T-cell (primary cell): Measurements from ENCODE around the gene FRMD3. TPM values are rescaled to one million over a fixed set of nuclear protein-coding genes. Genes with fewer than 3 reads are reported as not detected.

Source experiments
- ATAC-seq, 4 experiments: fragments of 200-7000 bp in 3 of 4; fragments of 150-1000 bp in 1 of 4; cut with Tn5 transposase; replicated peaks in 1 of 4; 1 replicate in 3 of 4; 2 replicates in 1 of 4; pipeline ENCODE4 v1.10.0; 2021; ENCODE audit warnings: moderate library complexity in 3 of 4, mild to moderate bottlenecking in 2 of 4, moderate number of reproducible peaks in 1 of 4
- CTCF ChIA-PET, 2 donors: fragments of 300-600 bp; sonication (Branson Sonifier 250); formaldehyde crosslinking; loops; one replicate each; lab custom pipeline; 2022; ENCODE audit warnings: antibody characterized with exemption in 2 of 2; lab: Charles Lee
- POLR2A ChIA-PET, 2 donors: fragments of 300-600 bp; sonication (Branson Sonifier 250); formaldehyde crosslinking; loops; one replicate each; lab custom pipeline; 2022; ENCODE audit warnings: antibody characterized with exemption in 2 of 2; lab: Charles Lee
- DNase-seq, 35 experiments: peaks; one replicate each; pipeline versions ENCODE4 v3.0.0 to v3.0.0-alpha.2; 2013 to 2023
- H3K27ac ChIP-seq: one replicate; pipeline ENCODE4 v1.5.1; 2013; ENCODE audit warnings: low read length
- H3K27me3 ChIP-seq, 2 experiments: replicated peaks in 1 of 2; 1 replicate in 1 of 2; 2 replicates in 1 of 2; pipeline versions ENCODE4 v1.6.1 to v1.7.0; 2013; ENCODE audit warnings: low read length in 1 of 2, mixed read lengths in 1 of 2; ENCODE audit not compliant: control insufficient read depth in 2 of 2, insufficient read depth in 2 of 2; ENCODE audit errors: extremely low read depth in 1 of 2
- H3K36me3 ChIP-seq, 2 donors: 1 replicate in 1 of 2; 2 replicates in 1 of 2; pipeline versions ENCODE4 v1.6.1 to v1.7.0; 2013; ENCODE audit warnings: low read length in 1 of 2; ENCODE audit not compliant: control insufficient read depth in 2 of 2, insufficient read depth in 1 of 2; ENCODE audit errors: extremely low read depth in 1 of 2
- H3K4me1 ChIP-seq, 2 experiments: 1 replicate in 1 of 2; 2 replicates in 1 of 2; pipeline versions ENCODE4 v1.6.1 to v1.7.0; 2013; ENCODE audit warnings: low read length in 2 of 2, mixed read lengths in 1 of 2; ENCODE audit not compliant: insufficient read depth in 2 of 2, control insufficient read depth in 1 of 2; ENCODE audit errors: extremely low read depth in 1 of 2
- H3K4me3 ChIP-seq, 2 donors: 1 replicate in 1 of 2; 2 replicates in 1 of 2; pipeline versions ENCODE4 v1.5.1 to v1.7.0; 2013; ENCODE audit warnings: mild to moderate bottlenecking in 2 of 2, low read length in 1 of 2, moderate library complexity in 1 of 2; ENCODE audit not compliant: control insufficient read depth in 1 of 2; ENCODE audit errors: extremely low read depth in 1 of 2
- H3K9me3 ChIP-seq: 2 replicates; pipeline ENCODE4 v1.7.0; 2013
- H3K27ac Mint-ChIP-seq, 2 donors: one replicate each; pipeline ENCODE4 v1.8.0; 2020 to 2021; ENCODE audit warnings: mild to moderate bottlenecking in 2 of 2, mixed read lengths in 2 of 2
- H3K27me3 Mint-ChIP-seq, 2 donors: one replicate each; pipeline ENCODE4 v1.8.0; 2021 to 2022; ENCODE audit warnings: mixed read lengths in 2 of 2
- H3K36me3 Mint-ChIP-seq: one replicate; pipeline ENCODE4 v1.8.0; 2021; ENCODE audit warnings: mixed read lengths
- H3K4me1 Mint-ChIP-seq, 3 donors: one replicate each; pipeline ENCODE4 v1.8.0; 2020 to 2022; ENCODE audit warnings: mixed read lengths in 3 of 3, mild to moderate bottlenecking in 1 of 3
- H3K4me3 Mint-ChIP-seq, 3 donors: one replicate each; pipeline ENCODE4 v1.8.0; 2020 to 2022; ENCODE audit warnings: mild to moderate bottlenecking in 3 of 3, mixed read lengths in 3 of 3, moderate library complexity in 3 of 3
- H3K9me3 Mint-ChIP-seq, 3 donors: one replicate each; pipeline ENCODE4 v1.8.0; 2020 to 2022; ENCODE audit warnings: mixed read lengths in 3 of 3
- WGBS: methylation state at CpG from one replicate; pipeline ENCODE4 v1.1.5; 2013; ENCODE audit warnings: missing lambda C conversion rate; ENCODE audit not compliant: insufficient coverage; 5-methylcytosine and 5-hydroxymethylcytosine counted together
- total RNA-seq, 35 experiments: library from RNA in 6 of 35; stranded (reverse) in 6 of 35; fragments of 120-200 nt in 1 of 35; gene quantifications; one replicate each; pipeline versions ENCODE4 v1.2.1 to v1.2.4 and lab custom pipeline; 2013 to 2026

Gene FRMD3
- total RNA-seq, 5 donors from 2014 or later (not counting 1 experiment from before 2014, with no cell fraction given) = 0.35 to 1.2 (median 0.55) TPM

- H3K9me3 ChIP-seq = no peaks in the 10 kb centered on the region
- no peaks in the 10 kb centered on the region for H3K4me1 ChIP-seq
- H3K36me3 Mint-ChIP-seq = peaks cover 4% of the 10 kb centered on the region
- H3K4me3 Mint-ChIP-seq = no peak overlapping the region
- DNase-seq = no peak
- H3K27ac Mint-ChIP-seq = no peak overlapping the region
- H3K27me3 Mint-ChIP-seq = no peaks in the 10 kb centered on the region
- ChIA-PET POLR2A (no interaction called here), CTCF (no interaction called here)
- H3K9me3 Mint-ChIP-seq = no peaks in the 10 kb centered on the region
- H3K4me1 Mint-ChIP-seq = no peaks in the 10 kb centered on the region
- no peaks in the 10 kb centered on the region for H3K36me3 ChIP-seq
- H3K27ac ChIP-seq = no peak overlapping the region
- WGBS = 71% methylated on average over 2 of the region's 8 CpGs
- no peak overlapping the region for H3K4me3 ChIP-seq
- H3K27me3 ChIP-seq = peaks cover 0 to 3% of the 10 kb centered on the region in 2 experiments
- no peak for ATAC-seq
Measured at GRCh38 chr9:83304686-83305085, 233.5 kb downstream of the FRMD3 start.

DNA sequence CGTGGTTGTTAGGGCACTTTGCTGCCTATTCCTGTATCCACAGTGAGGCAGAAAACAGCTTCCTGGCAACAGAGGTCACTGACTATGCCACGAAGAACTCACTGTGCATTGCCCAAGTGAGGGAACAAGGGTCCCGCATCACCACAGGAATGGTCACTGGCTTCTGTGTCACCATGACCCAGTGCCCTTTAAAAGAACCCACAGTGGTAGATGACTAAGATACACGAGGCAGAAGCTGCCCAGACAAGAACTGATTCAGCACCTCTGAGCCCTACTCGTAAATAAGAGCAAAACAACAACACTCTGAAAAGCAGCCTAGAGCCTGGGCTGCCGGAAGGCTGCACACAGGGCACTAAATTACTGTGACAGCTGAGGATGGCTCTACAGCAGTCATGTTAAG, 238.6 kb downstream of the FRMD3 start:
- ATAC-seq = no peak
- no peaks in the 10 kb centered on the region for H3K9me3 Mint-ChIP-seq
- Histone ChIP-seq H3K36me3 (no peaks in the 10 kb centered on the region), H3K27me3 (peaks cover 0 to 3% of the 10 kb centered on the region in 2 experiments), H3K4me3 (no peak overlapping the region), H3K9me3 (no peaks in the 10 kb centered on the region), H3K4me1 (no peaks in the 10 kb centered on the region), H3K27ac (no peak overlapping the region)
- POLR2A ChIA-PET = no interaction called here
- WGBS = 24% methylated on average over 5 of the region's 6 CpGs
- H3K27me3 Mint-ChIP-seq = no peaks in the 10 kb centered on the region
- no peak overlapping the region for H3K27ac Mint-ChIP-seq
- DNase-seq = no peak
- H3K4me1 Mint-ChIP-seq = no peaks in the 10 kb centered on the region
- no peak overlapping the region for H3K4me3 Mint-ChIP-seq
- H3K36me3 Mint-ChIP-seq = peaks cover 19% of the 10 kb centered on the region
- CTCF ChIA-PET = no interaction called here

DNA sequence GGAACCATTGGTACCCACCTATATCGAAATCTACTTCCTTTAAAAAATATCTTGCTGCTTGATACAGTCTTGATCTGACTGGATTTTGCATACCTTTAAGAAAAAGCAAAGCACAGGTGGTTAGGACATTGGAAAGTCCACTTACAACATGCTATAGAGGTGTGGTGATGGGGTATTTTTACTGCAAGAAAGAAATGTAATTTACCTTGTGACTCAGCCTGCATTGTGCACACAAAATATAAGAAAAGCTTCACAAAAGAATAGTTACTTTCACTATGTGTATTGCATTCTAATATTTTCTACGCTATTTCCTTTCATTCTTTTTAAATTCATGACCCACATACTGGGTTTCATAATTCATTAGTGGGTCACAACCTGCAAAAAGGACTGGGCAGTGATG, 239.1 kb downstream of the FRMD3 start:
- ChIA-PET POLR2A (no interaction called here), CTCF (no interaction called here)
- Mint-ChIP-seq H3K9me3 (no peaks in the 10 kb centered on the region), H3K4me1 (no peaks in the 10 kb centered on the region), H3K27me3 (no peaks in the 10 kb centered on the region), H3K4me3 (no peak overlapping the region), H3K36me3 (peaks cover 19% of the 10 kb centered on the region), H3K27ac (no peak overlapping the region)
- peaks cover 0 to 3% of the 10 kb centered on the region in 2 experiments for H3K27me3 ChIP-seq
- DNase-seq (no peak), ATAC-seq (no peak)
- H3K9me3 ChIP-seq = no peaks in the 10 kb centered on the region
- no CpG with 5 or more reads among the region's 2 CpGs for WGBS
- no peaks in the 10 kb centered on the region for H3K4me1 ChIP-seq
- H3K27ac ChIP-seq = no peak overlapping the region
- H3K4me3 ChIP-seq = no peak overlapping the region
- H3K36me3 ChIP-seq = no peaks in the 10 kb centered on the region

DNA sequence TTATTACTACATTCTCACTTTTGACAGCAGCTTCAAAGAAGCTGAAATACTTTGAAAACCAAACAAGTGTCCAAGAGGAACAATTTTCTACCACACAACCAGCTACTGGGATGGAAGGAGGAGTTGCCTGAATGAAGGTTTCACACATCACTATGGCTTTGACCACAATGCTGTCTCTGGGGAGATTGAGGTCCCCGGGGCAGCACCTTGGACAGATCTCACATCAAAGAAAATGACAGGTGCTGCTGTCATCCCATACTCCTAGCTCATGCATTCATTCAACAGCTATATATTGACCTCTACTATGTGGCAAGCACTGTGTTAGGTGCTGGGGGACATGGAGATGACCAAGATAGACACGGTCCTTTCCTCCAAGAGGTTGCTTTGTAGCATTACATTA, 242.1 kb downstream of the FRMD3 start:
- H3K4me1 ChIP-seq = no peaks in the 10 kb centered on the region
- Mint-ChIP-seq H3K27me3 (no peaks in the 10 kb centered on the region), H3K9me3 (no peaks in the 10 kb centered on the region), H3K27ac (no peak overlapping the region), H3K4me1 (no peaks in the 10 kb centered on the region), H3K36me3 (peaks cover 23% of the 10 kb centered on the region), H3K4me3 (no peak overlapping the region)
- no peaks in the 10 kb centered on the region for H3K9me3 ChIP-seq
- peaks cover 0 to 3% of the 10 kb centered on the region in 2 experiments for H3K27me3 ChIP-seq
- H3K4me3 ChIP-seq = no peak overlapping the region
- H3K27ac ChIP-seq = no peak overlapping the region
- CTCF ChIA-PET = no interaction called here
- no CpG with 5 or more reads among the region's 2 CpGs for WGBS
- ATAC-seq = no peak
- POLR2A ChIA-PET = no interaction called here
- no peak for DNase-seq
- no peaks in the 10 kb centered on the region for H3K36me3 ChIP-seq

DNA sequence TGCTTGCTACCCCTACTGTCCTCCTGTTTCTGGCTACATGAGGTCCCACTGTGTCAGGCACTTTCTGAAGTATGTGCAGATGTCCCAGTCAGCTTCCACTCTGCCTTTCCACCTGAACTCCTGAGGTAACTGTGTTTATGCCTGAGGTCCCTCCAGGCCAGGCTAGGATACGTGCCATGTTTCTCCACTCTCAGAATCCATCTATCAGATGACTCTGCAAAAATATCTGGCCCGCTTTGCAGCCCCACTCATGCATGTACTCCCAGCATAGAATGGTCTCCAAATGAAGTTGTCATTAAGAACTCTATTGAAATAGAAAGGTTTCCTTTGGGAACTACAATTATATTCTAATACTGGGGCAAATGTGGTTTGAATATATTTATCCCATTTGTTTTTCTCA, 243.4 kb downstream of the FRMD3 start:
- WGBS = no CpG with 5 or more reads among the region's 2 CpGs
- H3K4me1 ChIP-seq = no peaks in the 10 kb centered on the region
- no peaks in the 10 kb centered on the region for H3K9me3 Mint-ChIP-seq
- ChIA-PET CTCF (no interaction called here), POLR2A (no interaction called here)
- H3K27me3 Mint-ChIP-seq = no peaks in the 10 kb centered on the region
- H3K27ac ChIP-seq = no peak overlapping the region
- DNase-seq = no peak
- no peak for ATAC-seq
- no peak overlapping the region for H3K27ac Mint-ChIP-seq
- H3K4me1 Mint-ChIP-seq = no peaks in the 10 kb centered on the region
- H3K4me3 ChIP-seq = no peak overlapping the region
- H3K27me3 ChIP-seq = no peaks in the 10 kb centered on the region
- no peaks in the 10 kb centered on the region for H3K9me3 ChIP-seq
- H3K36me3 ChIP-seq = no peaks in the 10 kb centered on the region
- peaks cover 23% of the 10 kb centered on the region for H3K36me3 Mint-ChIP-seq
- H3K4me3 Mint-ChIP-seq = no peak overlapping the region

DNA sequence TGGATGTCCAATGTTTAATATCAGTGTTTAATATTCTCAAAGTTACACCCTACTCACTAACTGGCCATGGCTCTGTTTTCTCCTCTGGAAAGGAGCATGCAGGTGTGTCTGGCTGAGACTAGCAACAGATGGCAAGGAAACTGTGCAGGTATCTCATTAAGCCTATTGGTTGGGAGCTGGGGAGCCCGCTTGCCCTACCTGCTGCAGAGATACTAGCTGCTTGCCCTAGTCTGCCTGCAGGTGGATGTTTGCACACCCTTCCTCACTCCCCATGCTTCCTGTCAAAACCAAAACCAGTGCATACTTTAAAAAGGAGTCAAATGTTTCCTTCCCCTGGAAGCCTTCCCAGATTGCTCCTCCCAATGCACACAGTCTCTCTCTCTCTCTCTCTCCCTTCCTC, 247.0 kb downstream of the FRMD3 start:
- no peak for ATAC-seq
- CTCF ChIA-PET = no interaction called here
- H3K36me3 ChIP-seq = no peaks in the 10 kb centered on the region

GRCh38 chr9:83290692-83291091, 247.5 kb downstream of the FRMD3 start:
- no peaks in the 10 kb centered on the region for H3K36me3 ChIP-seq
- no peaks in the 10 kb centered on the region for H3K9me3 Mint-ChIP-seq
- DNase-seq (no peak), ATAC-seq (no peak)
- no peaks in the 10 kb centered on the region for H3K27me3 ChIP-seq
- no peak overlapping the region for H3K27ac ChIP-seq
- no peaks in the 10 kb centered on the region for H3K4me1 ChIP-seq
- WGBS = 89% methylated on average over 2 of the region's 5 CpGs
- no peak overlapping the region for H3K4me3 Mint-ChIP-seq
- H3K27ac Mint-ChIP-seq = no peak overlapping the region
- H3K27me3 Mint-ChIP-seq = no peaks in the 10 kb centered on the region
- no peaks in the 10 kb centered on the region for H3K9me3 ChIP-seq
- H3K4me3 ChIP-seq = no peak overlapping the region
- ChIA-PET CTCF (no interaction called here), POLR2A (no interaction called here)
- H3K4me1 Mint-ChIP-seq = no peaks in the 10 kb centered on the region
- peaks cover 3% of the 10 kb centered on the region for H3K36me3 Mint-ChIP-seq

More for the DNA sequence above, 247.0 kb downstream of the FRMD3 start:
- Mint-ChIP-seq H3K27me3 (no peaks in the 10 kb centered on the region), H3K9me3 (no peaks in the 10 kb centered on the region), H3K4me3 (no peak overlapping the region), H3K4me1 (no peaks in the 10 kb centered on the region), H3K27ac (no peak overlapping the region), H3K36me3 (peaks cover 3% of the 10 kb centered on the region)
- POLR2A ChIA-PET = no interaction called here
- H3K9me3 ChIP-seq = no peaks in the 10 kb centered on the region
- DNase-seq = no peak
- no peak overlapping the region for H3K27ac ChIP-seq
- H3K4me3 ChIP-seq = no peak overlapping the region
- 100% methylated on average over 1 of the region's 1 CpG for WGBS
- H3K27me3 ChIP-seq = no peaks in the 10 kb centered on the region
- no peaks in the 10 kb centered on the region for H3K4me1 ChIP-seq
